ENCODE results near the gene SLC12A8. TPM values are rescaled to one million over a fixed set of nuclear protein-coding genes. Genes with fewer than 3 reads are reported as not detected.
"Not testable (repeated sequence)": the region's sequence is repeated elsewhere in the genome, so short reads cannot be mapped to it uniquely, and the experiment has no call there.

The SLC12A8 gene
- polyA plus RNA-seq, 1 experiment: 8.4 TPM

DNA sequence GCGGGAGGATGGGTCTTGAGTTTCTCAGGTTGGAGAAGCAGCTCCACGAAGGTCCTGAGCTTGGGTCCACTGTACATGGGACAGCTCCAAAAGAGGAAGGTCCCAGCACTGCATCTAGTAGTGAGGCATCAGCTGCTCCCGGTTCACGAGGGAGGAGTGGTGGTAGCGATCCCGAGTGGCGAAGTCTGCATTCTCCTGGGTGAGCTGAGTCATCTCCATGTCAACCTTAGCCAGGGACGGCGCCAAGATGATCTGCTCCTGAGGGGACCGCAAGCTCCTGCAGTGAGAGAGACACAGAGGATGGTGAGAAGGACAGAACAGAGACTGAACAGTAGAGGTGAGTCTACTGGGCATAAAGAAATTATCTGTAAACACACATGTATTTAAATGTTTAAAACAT is 128.8 kb downstream of the SLC12A8 start:
- Histone ChIP-seq H3K27me3 (ENCODE audit: control insufficient read depth, insufficient read depth, low read length) (no peaks in the 10 kb centered on the region), H3K4me3 (ENCODE audit: low read depth, low read length) (no peak overlapping the region), H3K36me3 (ENCODE audit: control insufficient read depth, insufficient read depth, low read length) (no peaks in the 10 kb centered on the region)
- CTCF ChIA-PET: interaction anchor here (1.5 to 1.7 kb wide), 2 partner anchors 22 to 24 kb away, joined by 3 to 5 read pairs; no protein-coding TSS in a partner anchor
- no peak for DNase-seq (ENCODE audit: low read depth)
- TF ChIP-seq, protein P1, sequence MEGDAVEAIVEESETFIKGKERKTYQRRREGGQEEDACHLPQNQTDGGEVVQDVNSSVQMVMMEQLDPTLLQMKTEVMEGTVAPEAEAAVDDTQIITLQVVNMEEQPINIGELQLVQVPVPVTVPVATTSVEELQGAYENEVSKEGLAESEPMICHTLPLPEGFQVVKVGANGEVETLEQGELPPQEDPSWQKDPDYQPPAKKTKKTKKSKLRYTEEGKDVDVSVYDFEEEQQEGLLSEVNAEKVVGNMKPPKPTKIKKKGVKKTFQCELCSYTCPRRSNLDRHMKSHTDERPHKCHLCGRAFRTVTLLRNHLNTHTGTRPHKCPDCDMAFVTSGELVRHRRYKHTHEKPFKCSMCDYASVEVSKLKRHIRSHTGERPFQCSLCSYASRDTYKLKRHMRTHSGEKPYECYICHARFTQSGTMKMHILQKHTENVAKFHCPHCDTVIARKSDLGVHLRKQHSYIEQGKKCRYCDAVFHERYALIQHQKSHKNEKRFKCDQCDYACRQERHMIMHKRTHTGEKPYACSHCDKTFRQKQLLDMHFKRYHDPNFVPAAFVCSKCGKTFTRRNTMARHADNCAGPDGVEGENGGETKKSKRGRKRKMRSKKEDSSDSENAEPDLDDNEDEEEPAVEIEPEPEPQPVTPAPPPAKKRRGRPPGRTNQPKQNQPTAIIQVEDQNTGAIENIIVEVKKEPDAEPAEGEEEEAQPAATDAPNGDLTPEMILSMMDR (IDR thresholded peaks at IDR 0.05; ENCODE audit: insufficient read depth, low read depth, low read length): no peak
- POLR2A ChIA-PET: no interaction called here

DNA sequence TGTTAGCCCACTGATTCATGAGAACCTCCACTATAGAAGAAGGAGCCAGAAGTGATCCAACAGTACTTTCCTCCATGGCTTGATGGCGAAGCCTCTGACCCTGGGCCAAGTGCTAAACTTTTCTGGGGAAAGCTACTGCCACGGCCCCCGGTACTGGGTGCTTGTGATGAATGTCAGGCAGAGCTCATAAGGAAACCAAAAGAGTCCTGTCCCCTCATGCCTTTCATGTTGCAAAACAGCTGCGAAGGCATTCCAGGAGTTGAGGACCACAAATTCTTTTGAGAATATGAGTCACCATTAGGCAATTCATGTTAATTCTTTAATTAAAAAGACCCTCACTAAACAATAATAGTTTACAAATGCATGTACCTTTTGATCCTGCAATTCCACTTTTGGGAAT is 130.2 kb downstream of the SLC12A8 start:
- POLR2A ChIA-PET; H3K4me3 ChIP-seq (ENCODE audit: low read depth, low read length); H3K27me3 ChIP-seq (ENCODE audit: control insufficient read depth, insufficient read depth, low read length); H3K36me3 ChIP-seq (ENCODE audit: control insufficient read depth, insufficient read depth, low read length): not testable (repeated sequence)
- DNase-seq (ENCODE audit: low read depth): peak; percentile 11
- CTCF ChIA-PET: interaction anchor here (1.0 to 1.5 kb wide), 2 partner anchors 10 to 56 kb away, joined by 3 read pairs; no protein-coding TSS in a partner anchor

DNA sequence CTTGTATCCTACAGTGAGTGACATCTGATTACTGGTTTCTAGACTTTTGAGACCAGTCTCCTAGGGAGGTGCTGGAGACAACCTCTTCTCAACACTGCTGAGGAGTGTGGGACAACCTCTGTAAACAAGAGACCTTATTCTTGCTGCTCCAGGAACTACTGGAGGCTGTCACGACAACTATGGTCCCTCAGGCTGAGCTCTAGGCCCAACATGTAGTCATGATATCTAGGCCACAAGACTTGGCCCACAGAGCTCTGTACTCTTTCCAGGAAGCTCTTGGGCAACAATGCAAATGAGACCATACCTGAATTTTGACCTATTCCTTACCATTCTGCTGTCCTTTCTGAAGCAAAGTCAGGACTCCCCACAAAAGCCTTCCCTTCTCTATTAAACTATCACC is 132.5 kb downstream of the SLC12A8 start:
- POLR2A ChIA-PET: no interaction called here
- Histone ChIP-seq H3K27me3 (ENCODE audit: control insufficient read depth, insufficient read depth, low read length) (no peaks in the 10 kb centered on the region), H3K4me3 (ENCODE audit: low read depth, low read length) (no peak overlapping the region), H3K36me3 (ENCODE audit: control insufficient read depth, insufficient read depth, low read length) (no peaks in the 10 kb centered on the region)
- CTCF ChIA-PET: interaction anchor here (0.6 to 0.7 kb wide), 2 partner anchors 59 to 178 kb away, joined by 5 read pairs; no protein-coding TSS in a partner anchor
- no peak for DNase-seq (ENCODE audit: low read depth)
- TF ChIP-seq, protein P1 (IDR thresholded peaks at IDR 0.05; ENCODE audit: insufficient read depth, low read depth, low read length): no peak

DNA sequence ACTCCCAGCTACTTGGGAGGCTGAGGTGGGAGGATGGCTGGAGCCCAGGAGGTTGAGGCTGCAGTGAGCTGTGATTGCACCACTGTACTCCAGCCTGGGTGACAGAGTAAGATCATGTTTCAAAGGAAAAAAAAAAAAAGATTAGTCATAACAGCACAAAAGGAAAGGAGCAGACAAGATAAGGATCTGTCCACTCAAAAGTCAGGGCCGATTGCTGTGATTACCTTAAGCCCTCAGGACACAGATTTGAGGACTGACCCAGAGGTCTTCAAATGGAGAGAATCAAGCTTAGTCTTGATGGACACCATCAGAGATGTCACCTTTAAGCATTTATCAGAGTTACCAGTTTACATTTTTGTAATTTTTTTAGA is 132.9 kb downstream of the SLC12A8 start:
- POLR2A ChIA-PET: no interaction called here
- DNase-seq (ENCODE audit: low read depth): no peak
- Histone ChIP-seq H3K36me3 (ENCODE audit: control insufficient read depth, insufficient read depth, low read length) (no peaks in the 10 kb centered on the region), H3K4me3 (ENCODE audit: low read depth, low read length) (no peak overlapping the region), H3K27me3 (ENCODE audit: control insufficient read depth, insufficient read depth, low read length) (no peaks in the 10 kb centered on the region)
- CTCF ChIA-PET: interaction anchor here (0.6 to 1.3 kb wide), 3 partner anchors 10 to 178 kb away, joined by 5 read pairs; no protein-coding TSS in a partner anchor
- TF ChIP-seq, protein P1 (IDR thresholded peaks at IDR 0.05; ENCODE audit: insufficient read depth, low read depth, low read length): no peak

DNA sequence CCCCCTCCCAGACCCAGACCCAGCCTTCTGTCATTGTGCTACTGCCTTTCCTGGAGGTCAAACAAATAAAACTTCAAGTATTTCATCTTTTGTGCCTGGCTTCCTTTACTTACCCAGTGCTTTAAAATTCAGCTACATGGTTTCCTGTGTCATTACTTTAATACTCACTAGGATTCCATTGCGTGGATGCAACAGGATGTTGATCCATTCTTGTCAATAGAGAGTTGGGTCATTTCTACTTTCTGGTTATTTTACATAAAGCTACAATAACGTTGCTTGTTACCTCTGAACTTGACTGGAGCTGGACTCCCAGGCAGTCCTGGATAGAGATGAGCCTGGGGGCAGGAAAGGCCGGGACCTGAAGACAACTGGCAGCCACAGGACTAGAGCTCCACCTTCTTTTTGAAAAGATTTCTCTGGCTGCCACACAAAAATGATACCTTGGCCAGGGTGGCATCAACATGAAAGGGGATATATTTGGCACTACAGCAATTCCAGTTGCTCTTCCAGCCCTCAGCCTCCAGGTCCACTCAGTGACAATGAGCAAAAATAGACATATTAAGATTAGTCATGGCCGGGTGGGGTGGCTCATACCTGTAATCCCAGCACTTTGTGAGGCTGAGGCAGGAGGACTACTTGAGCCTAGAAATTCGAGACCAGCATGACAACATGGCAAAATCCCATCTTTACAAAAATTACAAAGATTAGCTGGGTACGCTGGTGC is 133.4 kb downstream of the SLC12A8 start:
- no peaks in the 10 kb centered on the region for H3K36me3 ChIP-seq (ENCODE audit: control insufficient read depth, insufficient read depth, low read length)
- no peak overlapping the region for H3K4me3 ChIP-seq (ENCODE audit: low read depth, low read length)
- POLR2A ChIA-PET: no interaction called here
- CTCF ChIA-PET: interaction anchor here (1.3 kb wide), 1 partner anchor 9 kb away, joined by 5 read pairs; no protein-coding TSS in a partner anchor
- no peak for DNase-seq (ENCODE audit: low read depth)
- no peaks in the 10 kb centered on the region for H3K27me3 ChIP-seq (ENCODE audit: control insufficient read depth, insufficient read depth, low read length)
- TF ChIP-seq, protein P1 (IDR thresholded peaks at IDR 0.05; ENCODE audit: insufficient read depth, low read depth, low read length): no peak

DNA sequence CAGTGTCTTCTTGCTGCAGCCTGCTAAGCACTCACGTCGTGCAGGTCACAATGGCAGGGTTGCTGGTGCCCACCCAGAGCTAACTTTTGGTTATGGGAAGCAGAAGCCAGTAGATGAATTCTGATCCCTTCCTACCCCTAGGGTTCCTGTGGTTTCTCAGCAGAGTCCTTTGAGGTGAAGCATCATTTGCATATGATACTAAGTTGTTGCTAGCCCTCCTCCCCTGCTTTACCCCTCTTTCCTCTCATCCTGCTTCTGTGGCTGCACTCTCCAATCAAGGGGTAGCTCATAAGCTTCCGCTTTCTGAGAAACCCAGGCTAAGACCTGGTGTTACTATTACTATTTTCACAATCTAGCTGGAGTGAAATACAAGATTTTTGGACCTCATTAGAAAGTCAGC is 134.7 kb downstream of the SLC12A8 start:
- TF ChIP-seq, protein P1 (IDR thresholded peaks at IDR 0.05; ENCODE audit: insufficient read depth, low read depth, low read length): no peak
- H3K4me3 ChIP-seq (ENCODE audit: low read depth, low read length): no peak overlapping the region
- no peaks in the 10 kb centered on the region for H3K36me3 ChIP-seq (ENCODE audit: control insufficient read depth, insufficient read depth, low read length)
- H3K27me3 ChIP-seq (ENCODE audit: control insufficient read depth, insufficient read depth, low read length): no peaks in the 10 kb centered on the region
- no peak for DNase-seq (ENCODE audit: low read depth)
- ChIA-PET POLR2A (no interaction called here), CTCF (no interaction called here)

Data from BJ (cell line).